ENCODE measurements around the gene APBA2. TPM values are rescaled to one million over a fixed set of nuclear protein-coding genes. Genes with fewer than 3 reads are reported as not detected.
"Not testable (repeated sequence)": the region's sequence is repeated elsewhere in the genome, so short reads cannot be mapped to it uniquely, and the experiment has no call there.

Gene APBA2
- total RNA-seq, 1 donor from 2014 or later = 42.1 TPM

DNA sequence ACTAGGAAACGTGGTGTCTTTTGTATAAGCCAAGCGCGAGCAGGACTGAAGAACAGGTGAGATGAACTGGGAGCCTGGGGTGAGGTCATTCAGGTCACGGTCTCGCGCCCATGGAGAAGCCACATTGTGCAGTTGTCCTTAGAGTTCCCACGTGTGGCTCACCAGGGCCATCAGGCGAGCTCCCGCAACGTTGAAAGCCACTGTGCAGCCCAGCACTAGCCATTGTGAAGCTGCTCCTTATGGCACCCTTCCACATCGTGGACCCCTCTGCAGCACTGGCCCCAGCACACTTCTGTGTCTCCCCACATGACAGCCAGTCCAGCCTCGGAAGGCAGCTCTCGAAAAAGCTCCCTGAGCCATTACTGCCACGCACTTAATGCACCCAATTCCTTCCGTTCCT, 7.6 kb upstream of the APBA2 start:
- DNase-seq (ENCODE audit: low read depth, low spot score) = no peak

DNA sequence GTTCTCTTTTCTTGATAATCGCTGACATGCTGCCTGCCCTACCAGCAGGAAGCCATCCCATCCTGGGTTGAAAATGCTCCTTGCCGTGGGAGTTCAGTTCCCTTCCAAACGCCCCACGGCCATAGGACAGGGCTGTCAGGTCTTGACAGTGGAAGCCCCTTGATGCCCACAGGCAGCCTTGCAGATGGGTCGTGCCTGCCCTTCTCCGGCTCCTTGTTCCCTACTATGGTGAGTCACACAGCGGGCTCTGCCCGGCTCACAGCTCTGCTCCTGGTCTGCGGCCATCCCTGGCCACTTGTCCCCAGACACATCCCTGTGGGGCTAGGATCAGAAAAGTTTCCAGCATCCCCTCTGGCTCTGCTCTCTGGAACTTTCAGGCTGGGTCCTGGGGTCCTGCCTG, 6.2 kb upstream of the APBA2 start:
- DNase-seq (ENCODE audit: low read depth, low spot score) = no peak

DNA sequence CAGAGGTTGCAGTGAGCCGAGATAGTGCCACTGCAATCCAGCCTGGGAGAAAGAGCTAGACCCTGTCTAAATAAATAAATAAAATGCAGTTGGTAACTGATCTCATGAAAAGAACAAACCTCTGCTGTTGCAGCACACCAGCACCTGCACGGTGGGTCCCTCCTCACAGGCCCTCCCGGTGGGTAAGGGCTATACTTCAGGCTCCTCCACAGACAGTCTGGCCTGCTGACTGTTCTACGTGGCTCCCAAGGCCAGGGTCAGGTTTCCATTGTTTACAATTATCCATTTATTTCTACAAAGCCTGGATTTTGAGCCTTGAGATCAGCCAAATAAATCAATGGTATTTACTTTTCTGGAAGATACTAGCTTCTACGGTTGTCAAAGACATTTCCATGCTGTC, 5.1 kb upstream of the APBA2 start:
- DNase-seq (ENCODE audit: low read depth, low spot score) = no peak

DNA sequence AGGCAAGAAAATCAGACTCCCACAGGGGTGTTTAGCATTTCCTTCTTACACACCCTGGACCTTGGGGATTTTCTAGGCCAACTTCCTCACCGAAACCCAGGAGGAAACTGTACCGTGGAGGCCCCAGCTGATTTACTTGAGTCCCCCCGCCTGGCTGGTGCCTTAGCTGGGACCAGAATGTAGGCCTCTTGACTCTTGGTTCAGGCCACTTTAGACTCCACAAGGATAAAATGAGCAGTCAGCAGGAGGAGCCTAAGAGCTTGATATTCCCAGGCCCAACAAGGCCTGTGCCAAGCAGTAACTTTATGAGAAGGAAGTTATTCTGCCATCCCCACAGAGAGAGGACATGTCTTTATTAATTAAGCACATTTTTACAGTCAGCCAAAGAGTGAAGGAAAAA, 4.6 kb upstream of the APBA2 start:
- DNase-seq (ENCODE audit: low read depth, low spot score) = no peak

DNA sequence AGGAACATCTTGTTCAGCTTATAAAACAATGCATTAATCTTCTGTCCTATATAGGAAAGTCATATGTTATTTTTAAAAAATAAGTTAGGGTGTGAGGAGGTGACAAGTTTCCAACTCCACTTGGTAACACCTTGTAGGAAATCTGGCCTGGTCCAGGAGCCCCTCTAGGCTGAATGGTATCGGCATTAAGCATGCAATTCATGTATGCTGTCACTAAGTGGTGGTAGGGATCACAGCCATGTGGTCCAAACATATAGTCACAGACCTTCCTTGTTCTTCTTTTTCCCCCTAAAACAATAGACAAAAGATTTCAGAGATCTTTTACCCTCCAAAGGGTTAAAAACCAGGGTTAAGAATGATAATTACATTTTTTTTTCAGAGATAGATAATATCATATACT, 4.2 kb upstream of the APBA2 start:
- DNase-seq (ENCODE audit: low read depth, low spot score) = no peak

DNA sequence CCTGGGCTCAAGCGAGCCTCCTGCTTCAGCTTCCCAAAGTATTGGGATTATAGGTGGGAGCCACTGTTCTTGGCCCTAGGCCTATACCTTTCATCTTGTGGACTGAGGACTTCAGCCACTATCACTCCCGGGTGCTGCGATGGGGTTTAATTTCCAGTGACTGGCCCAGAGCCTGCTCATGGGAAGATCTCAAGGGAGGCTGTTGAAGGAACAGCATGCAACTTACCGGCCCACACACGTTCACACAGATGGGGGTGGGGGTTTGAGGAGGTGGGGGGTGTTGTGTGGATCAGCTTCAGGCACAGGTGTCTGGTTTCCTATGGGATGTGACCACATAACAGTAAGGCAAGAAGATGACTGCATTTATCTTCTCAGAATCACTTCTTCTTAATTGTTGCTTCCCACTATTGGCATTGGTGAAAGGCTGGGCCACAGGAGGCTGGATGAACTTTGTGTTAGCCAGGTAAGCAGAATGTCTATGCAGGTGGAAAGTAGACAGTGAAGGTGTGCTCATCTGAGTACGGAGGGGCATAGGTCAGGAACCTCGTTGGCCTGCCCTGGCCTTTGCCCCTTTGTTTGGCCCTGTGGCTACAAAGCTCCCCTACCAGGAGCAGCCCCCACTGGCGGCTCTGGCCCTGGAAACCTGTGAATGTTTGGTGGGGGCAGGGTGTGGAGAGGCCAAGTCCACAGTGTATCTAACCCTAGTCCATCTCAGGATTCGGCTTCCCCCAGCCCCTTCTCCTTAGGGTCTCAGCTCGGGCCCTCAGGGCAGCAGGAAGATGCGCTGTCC, 1.4 kb upstream of the APBA2 start:
- DNase-seq (ENCODE audit: low read depth, low spot score) = no peak

DNA sequence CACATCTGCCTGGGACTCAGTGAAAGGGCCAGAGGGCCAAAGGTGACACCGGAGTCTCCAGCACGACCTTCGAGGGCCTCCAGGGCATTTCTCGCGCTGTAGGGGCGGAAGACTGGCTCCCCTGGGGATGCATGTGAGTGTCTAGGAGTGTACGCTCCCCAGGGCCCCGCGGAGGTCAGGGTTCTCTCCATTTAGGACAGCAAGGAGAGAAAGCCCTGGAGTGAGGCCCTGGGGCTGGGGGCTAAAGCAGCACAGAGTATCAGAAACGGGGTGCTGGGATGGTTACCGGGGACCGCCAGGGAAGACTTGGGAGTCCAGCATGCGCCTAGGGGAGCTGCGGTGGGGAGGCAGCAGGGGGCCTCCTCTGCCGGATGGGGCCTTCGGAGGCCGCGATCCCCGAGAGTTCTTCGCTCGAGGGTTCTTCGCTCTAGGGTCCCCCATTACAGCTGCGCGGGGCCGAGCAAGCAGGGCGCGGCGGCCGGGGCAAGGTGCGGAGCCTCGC, 595 bp upstream of the APBA2 start:
- no peak for DNase-seq (ENCODE audit: low read depth, low spot score)

DNA sequence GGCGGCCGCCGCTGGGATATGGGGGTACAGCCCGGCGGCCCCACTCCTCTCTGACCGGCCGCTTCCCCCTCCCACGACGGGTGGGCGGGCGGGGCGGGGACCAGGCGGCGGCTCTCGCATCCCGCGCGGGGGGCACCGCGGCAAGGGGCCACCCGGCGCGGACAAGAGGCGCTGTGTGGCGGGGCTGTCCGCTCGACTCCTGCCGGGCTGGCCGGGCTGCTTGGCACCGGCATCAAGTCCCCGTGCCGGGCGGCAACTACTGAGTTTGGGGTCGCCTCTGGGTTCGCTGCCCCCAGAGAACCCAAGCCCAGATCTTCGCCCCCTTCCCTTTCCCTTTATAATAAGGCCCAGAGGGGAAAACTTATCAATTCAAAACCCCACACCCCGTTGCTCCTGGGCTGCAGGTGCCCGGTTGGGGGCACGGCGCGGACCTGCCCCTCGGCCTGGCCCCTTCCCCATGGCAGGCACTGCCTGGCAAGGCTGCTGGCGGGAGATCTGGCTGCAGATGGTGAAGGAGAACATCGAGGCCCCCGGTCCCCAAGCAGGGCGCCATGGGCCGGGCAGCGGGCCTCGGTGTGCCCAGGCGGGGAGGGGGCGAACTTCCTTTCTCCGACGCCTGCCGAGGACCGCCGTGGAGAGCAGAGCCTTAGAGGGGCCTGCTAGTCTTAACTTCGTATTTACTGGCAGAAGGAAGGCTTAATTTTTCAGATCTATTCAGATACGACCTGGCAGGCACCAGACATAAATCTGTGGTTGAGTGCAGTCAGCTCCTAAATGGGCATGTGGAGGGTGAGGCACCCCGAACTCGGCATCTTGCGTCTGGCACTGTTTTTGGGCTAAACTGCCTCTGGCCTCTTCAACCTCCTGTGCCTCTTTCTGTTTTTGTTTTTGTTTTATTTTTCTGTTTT, 911 bp downstream of the APBA2 start:
- no peak for DNase-seq (ENCODE audit: low read depth, low spot score)

DNA sequence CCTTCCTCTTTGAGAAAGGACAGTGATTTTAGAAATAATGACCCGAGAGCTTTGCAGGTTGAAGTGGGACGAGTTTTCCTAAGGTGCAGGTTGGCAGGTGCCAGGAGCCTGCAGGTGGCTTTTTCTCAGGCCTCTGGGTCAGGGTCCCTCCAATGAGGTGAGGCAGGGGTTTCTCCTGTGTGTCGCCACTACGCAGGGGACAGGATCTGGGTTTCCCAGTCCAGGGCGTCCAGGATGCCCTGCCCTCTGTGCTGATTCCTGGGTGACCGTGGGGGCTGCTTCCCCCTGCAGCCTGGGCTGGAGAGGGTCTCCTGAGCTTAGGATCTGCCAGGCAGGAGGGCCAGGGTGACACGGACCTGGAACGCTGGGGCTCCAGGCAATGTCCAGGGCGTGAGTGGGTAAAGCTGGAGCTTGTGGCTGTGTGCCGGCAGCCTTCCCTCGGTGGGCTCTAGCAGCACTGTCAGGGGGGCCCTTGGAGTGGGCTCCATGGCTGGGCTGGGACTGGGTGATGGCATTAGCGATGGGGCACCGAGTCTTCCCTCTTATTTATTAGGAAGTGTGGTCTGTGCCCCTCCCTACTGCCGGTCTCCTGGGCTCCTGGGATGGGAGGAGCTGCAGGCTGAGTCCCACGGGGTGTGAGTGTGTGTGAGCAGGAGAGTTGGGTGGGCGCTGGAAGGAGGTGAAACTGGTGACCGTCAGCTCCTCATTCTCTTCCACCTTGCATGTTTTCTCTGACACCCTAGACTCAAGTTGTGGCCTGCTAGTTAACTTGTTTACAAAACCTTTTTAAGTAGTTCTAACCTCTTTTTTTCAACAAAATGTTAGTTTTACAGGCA, 1.8 kb downstream of the APBA2 start:
- no peak for DNase-seq (ENCODE audit: low read depth, low spot score)

DNA sequence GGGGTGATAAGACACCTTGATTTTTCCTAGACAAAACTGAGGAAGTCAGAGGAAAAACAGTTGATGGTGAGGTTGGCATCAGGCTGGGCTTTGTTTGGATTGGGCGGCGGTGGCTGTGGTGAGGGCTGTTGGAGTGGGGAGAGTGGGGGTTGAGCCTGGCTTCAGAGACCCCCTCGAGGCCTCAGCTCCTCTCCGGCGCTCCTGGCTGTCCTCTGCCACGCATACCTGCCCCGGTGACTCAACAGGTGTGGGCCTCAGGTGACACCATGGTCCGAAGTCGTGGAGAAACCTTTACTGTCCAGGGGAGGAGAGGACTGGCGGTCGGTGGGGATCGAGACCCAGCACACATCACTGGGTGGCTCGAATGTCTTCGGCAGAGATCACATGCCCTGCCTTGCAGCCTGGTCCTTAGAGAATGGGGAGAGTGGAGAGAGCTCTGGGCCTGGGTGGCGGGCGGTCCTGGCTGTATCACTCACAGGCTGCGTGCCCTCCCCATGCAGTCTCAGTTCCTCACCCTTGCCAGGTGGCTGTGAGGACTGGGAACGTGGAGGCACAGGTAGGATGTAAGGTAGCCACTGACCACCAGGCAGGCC, 2.6 kb downstream of the APBA2 start:
- DNase-seq (ENCODE audit: low read depth, low spot score) = no peak

DNA sequence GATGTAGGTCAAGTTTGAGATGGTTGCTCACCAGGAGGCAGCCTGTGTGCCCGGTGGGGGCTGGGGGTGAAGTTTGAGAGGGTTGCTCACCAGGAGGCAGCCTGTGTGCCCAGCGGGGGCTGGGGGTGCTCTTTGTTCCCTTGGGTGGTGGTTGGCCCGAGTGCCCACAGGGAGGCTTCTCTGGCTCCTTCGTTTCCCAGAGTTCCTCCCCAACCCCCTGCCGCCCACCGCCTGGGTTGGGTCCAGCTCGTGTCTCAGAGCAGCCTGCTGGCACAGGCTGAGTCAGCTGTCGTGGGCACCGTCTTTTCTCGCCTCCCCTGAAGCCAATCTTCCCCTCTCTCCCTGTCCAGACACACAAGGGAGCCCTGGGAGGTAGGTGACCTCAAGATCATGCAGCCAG, 3.1 kb downstream of the APBA2 start:
- DNase-seq (ENCODE audit: low read depth, low spot score) = no peak

DNA sequence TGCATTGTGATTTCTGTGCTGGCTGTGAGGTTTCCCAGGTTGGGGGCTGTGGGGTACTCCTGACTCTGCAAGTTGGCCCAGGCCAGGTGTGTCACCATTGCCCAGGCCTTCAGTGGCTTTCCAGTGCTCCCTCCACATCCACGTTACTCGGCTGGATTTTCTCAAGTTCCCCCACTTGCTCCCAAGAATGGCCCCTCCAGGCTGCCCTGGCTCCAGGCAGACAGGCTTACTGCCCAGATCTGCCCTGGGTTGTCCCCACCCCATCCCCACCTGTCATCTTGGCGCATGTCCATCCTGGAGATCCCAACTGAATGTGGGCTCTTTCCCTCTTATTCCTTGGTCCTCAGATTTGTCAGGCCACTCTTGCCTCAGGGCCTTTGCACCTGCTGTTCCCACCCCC, 3.6 kb downstream of the APBA2 start:
- DNase-seq (ENCODE audit: low read depth, low spot score) = no peak

DNA sequence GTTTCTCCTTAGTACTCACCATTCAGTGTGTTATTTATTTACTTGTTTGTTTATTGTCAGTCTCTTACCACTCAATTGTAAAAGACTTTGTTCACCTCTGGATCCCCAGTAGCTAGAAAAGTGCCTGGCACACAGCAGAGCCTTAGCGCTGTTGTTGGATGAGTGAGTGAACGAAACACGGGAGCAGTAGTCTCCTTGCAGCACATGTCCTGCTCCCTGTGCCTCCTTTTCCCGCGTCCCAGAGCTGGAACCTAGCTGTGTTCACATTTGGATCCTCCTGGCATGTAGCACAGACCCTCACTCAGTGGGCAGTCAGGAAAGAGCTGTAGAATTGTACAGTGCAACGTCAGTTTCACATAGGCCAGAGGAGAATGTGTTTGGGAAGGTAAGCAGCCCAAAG, 4.1 kb downstream of the APBA2 start:
- DNase-seq (ENCODE audit: low read depth, low spot score) = not testable (repeated sequence)

DNA sequence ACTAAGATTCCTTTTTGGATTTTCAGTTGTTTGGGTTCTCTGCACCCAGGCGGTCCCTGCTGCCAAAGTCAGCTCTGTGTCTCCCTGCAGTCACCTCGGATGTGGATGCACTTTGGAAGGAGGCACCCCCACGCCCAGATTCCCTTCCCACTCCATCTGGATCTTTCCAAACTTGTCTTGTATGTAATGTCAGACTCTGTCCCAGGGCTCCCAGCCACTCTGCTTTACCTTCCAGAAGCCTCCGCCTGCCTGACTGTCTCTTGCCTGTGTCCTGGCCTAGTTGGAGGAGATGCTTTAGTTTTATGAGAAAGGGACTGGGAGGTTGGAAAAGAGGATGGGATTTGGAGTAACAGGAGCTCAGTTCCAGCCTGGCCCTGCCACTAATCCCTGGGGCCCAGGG, 4.5 kb downstream of the APBA2 start:
- DNase-seq (ENCODE audit: low read depth, low spot score) = not testable (repeated sequence)

DNA sequence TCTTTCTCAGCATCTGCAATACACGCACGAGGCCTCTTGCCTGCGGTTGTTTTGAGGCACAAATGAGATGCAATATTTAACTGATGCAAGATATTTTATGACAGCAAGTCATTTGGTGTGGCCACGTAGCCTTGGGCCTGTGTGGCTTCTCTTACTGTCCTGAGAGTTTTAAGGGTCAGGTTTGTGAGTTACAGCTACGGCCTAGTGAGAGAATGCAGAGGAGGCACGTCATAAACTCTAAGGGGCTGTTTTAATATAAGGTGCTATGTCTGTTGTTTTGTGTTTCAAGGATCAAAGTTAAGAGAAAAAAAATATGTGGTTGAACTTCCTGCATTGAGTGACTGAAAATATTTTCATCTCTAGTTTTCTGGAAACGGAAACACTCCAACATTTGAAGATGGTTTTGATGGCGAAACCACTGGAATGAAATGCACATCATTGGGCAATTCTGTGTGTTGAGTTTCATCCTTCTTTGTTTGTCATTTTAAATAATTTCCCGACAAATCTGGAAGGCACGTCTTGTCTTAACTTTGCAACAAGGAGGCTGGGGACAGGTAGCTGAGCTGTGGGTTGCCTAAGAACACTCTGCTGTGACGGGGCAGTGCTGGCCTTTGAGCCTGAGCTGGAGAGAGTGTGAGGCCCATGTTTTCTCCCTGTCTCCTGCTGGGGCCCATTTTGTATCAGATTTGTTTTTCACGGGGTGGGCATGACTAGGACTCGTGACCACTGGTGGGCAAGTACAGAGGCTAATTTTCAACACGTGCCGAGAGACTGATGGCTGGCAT, 5.1 kb downstream of the APBA2 start:
- DNase-seq (ENCODE audit: low read depth, low spot score) = no peak

DNA sequence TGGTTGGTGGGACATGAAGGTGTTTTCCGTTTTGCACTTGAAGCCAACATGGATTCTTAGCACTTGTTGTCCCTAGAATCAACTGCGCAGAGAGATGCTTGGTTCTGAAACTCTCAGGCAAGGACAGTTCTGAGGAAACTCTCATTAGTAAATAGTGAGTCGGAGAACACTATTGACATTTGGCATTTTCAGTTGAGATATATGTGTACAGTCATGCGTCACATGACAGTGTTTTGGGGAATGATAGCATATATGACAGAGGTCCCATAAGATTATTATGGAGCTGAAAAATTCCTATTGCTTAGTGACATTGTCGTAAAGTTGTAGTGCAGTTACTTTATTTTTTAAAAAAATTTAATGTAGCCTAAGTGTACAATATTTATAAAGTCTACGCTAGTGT, 5.8 kb downstream of the APBA2 start:
- no peak for DNase-seq (ENCODE audit: low read depth, low spot score)

DNA sequence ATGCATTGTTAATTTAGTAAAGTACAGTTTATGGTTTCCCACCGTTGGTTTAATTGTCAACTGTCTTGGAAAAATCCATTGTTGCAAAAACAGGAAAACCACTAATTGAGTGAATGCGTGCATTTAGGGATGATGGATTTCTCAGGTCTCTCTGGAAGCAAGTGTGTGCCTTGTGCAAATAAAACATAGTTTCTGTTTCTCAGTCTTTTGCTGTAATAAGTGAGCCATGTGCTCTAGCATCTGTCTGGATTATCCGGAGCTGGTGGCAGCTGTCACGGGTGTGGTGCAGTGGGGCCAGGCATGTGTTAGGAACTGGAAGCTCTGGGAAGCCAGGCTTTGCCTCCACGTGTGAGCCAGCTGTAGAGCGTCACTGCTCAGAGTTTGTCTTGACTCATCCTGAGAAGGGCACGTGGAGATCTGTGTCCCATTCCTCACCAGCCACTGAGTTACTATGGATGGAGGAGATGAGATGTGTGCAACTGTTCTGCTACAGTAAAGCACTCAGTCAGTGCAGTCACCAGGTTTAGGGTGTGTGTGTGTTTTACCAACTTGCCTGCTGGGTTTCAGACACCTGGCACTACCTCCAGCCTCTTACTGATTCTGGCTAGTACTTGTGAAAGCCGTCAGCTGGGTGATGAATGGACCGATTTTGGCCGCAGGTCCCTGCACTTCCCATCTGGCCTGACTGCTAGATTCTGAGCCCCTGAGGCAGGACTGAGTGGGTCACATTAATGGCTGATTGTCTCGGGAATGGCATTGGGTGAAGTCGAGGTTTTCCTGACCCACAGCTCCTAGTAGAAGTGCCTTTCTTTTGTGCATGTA, 7.2 kb downstream of the APBA2 start:
- no peak for DNase-seq (ENCODE audit: low read depth, low spot score)

DNA sequence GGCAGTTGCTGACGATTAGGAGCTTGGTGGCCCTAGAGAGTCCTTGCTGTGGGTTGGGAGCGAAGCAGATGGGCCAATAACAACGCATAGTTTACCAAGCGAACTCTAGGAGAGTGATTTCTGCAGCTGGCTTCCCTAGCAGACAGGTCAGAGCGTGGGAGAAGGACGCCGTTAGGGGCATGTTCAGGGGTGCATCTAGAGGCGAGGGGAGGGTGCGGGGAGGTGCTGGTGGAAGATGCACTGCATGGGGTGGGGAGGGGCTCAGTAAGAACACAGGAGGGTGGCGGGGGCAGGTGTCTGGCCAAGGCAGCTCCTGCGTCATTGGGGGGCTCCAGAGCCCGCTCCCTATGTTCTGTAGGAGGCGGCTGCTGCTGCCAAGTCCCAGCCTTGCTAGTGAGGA, 8.9 kb downstream of the APBA2 start:
- DNase-seq (ENCODE audit: low read depth, low spot score) = no peak

DNA sequence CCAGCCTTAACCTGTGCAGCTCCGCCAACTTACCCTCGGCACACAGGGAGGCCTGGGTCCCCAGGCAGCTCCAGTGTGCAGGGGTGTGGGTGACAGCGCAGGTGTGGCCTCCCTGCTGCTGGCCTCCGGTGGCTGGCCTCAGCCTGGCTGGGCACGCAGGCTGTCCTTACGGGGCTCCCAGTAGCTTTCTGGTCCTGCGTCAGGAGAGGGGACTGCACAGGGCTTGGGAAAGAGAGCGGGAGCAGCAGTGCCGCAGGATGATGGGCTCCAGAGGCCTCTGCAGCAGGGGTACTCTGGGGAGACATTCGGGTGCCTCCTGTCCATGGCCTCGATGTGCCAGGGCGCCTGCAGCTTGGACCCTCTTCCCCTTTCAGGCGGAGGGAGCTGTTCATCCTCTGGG, 9.4 kb downstream of the APBA2 start:
- no peak for DNase-seq (ENCODE audit: low read depth, low spot score)

DNA sequence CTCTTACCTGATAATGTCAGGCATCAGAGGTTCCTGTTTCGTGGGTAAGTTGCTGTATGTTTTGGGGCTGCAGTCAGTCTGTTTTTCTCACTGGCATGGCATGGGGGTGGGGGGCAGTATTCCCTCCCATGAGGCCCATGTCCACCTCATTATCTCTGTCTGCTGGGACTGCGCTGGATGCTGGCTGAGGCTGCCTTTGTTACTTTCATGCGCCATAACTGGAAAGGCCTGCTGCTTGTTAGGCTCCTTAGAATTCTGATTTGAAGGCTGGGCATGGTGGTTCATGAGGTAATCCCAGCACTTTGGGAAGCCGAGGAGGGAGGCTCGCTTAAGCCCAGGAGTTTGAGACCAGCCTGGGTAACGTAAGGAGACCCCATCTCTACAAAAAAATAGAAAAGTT, 9.8 kb downstream of the APBA2 start:
- DNase-seq (ENCODE audit: low read depth, low spot score) = no peak

Data from pulmonary artery endothelial cell (primary cell).